ENCODE results near the gene SBK2.

- TF ChIP-seq EZH2 (IDR thresholded peaks at IDR 0.05; ENCODE audit: low read length, unreplicated experiment) (no peak), EZH2phosphoT487 (IDR thresholded peaks at IDR 0.05; ENCODE audit: borderline replicate concordance, low read length) (no peak)
- TF ChIP-seq, protein P1, sequence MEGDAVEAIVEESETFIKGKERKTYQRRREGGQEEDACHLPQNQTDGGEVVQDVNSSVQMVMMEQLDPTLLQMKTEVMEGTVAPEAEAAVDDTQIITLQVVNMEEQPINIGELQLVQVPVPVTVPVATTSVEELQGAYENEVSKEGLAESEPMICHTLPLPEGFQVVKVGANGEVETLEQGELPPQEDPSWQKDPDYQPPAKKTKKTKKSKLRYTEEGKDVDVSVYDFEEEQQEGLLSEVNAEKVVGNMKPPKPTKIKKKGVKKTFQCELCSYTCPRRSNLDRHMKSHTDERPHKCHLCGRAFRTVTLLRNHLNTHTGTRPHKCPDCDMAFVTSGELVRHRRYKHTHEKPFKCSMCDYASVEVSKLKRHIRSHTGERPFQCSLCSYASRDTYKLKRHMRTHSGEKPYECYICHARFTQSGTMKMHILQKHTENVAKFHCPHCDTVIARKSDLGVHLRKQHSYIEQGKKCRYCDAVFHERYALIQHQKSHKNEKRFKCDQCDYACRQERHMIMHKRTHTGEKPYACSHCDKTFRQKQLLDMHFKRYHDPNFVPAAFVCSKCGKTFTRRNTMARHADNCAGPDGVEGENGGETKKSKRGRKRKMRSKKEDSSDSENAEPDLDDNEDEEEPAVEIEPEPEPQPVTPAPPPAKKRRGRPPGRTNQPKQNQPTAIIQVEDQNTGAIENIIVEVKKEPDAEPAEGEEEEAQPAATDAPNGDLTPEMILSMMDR (conservative IDR thresholded peaks at IDR 0.05; ENCODE audit: low read depth, low read length): no peak
Measured at GRCh38 chr19:55527197-55528029, 9.5 kb downstream of the SBK2 start.
